Measurements from ENCODE around the gene PTK7. TPM values are rescaled to one million over a fixed set of nuclear protein-coding genes. Genes with fewer than 3 reads are reported as not detected.

The PTK7 gene
- total RNA-seq, 1 donor, result 190 TPM

DNA sequence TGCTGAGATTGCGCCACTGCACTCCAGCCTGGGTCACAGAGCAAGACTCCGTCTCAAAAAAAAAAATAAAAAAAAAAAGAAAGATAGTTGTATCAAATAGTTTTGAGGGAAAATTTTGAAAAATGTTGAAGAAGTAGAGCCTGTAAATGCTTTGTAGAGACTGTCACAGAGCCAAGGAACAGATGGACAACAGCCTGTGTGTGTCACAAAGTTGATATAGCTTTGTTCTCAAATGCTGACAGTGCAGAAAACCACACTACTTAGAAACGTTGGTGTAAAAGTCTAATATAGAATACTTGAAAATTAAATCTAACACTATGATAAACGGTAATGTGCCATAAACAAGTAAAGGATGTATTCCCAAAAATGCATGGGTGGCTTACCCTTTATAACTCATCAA is 25.4 kb downstream of the PTK7 start:
- Histone ChIP-seq H4K20me1 (ENCODE audit: insufficient read depth, low read length) (peaks cover 21% of the 10 kb centered on the region), H3K36me3 (ENCODE audit: insufficient read depth, low read length) (no peaks in the 10 kb centered on the region), H3K27me3 (ENCODE audit: insufficient read depth, low read length) (no peaks in the 10 kb centered on the region), H2AFZ (ENCODE audit: low read length) (no peak overlapping the region), H3K79me2 (ENCODE audit: insufficient read depth, low read length) (peaks cover 31% of the 10 kb centered on the region), H3K9me3 (ENCODE audit: low read depth, low read length) (no peaks in the 10 kb centered on the region), H3K4me2 (ENCODE audit: insufficient read depth, low read length) (no peak overlapping the region), H3K4me3 (ENCODE audit: insufficient read depth, low read length) (no peak overlapping the region), H3K4me1 (ENCODE audit: insufficient read depth, low read length) (peaks cover 16% of the 10 kb centered on the region), H3K27ac (ENCODE audit: low read depth, low read length) (no peak overlapping the region)
- TF ChIP-seq, protein P1, sequence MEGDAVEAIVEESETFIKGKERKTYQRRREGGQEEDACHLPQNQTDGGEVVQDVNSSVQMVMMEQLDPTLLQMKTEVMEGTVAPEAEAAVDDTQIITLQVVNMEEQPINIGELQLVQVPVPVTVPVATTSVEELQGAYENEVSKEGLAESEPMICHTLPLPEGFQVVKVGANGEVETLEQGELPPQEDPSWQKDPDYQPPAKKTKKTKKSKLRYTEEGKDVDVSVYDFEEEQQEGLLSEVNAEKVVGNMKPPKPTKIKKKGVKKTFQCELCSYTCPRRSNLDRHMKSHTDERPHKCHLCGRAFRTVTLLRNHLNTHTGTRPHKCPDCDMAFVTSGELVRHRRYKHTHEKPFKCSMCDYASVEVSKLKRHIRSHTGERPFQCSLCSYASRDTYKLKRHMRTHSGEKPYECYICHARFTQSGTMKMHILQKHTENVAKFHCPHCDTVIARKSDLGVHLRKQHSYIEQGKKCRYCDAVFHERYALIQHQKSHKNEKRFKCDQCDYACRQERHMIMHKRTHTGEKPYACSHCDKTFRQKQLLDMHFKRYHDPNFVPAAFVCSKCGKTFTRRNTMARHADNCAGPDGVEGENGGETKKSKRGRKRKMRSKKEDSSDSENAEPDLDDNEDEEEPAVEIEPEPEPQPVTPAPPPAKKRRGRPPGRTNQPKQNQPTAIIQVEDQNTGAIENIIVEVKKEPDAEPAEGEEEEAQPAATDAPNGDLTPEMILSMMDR (IDR thresholded peaks at IDR 0.05; ENCODE audit: extremely low read depth, low read depth, low read length), result no peak
- no peak for DNase-seq (ENCODE audit: insufficient read length, low spot score, missing footprints)

- Histone ChIP-seq H3K36me3 (ENCODE audit: insufficient read depth, low read length) (no peaks in the 10 kb centered on the region), H3K4me2 (ENCODE audit: insufficient read depth, low read length) (no peak overlapping the region), H4K20me1 (ENCODE audit: insufficient read depth, low read length) (peaks cover 16% of the 10 kb centered on the region), H3K9me3 (ENCODE audit: low read depth, low read length) (no peaks in the 10 kb centered on the region), H3K4me3 (ENCODE audit: insufficient read depth, low read length) (no peak overlapping the region), H3K4me1 (ENCODE audit: insufficient read depth, low read length) (no peaks in the 10 kb centered on the region), H3K27ac (ENCODE audit: low read depth, low read length) (no peak overlapping the region), H2AFZ (ENCODE audit: low read length) (no peak overlapping the region), H3K27me3 (ENCODE audit: insufficient read depth, low read length) (no peaks in the 10 kb centered on the region), H3K79me2 (ENCODE audit: insufficient read depth, low read length) (peaks cover 28% of the 10 kb centered on the region)
- peak; percentile 47 for DNase-seq (ENCODE audit: insufficient read length, low spot score, missing footprints)
- TF ChIP-seq, protein P1 (IDR thresholded peaks at IDR 0.05; ENCODE audit: extremely low read depth, low read depth, low read length), result no peak
These were observed 27.3 kb downstream of the PTK7 start for GRCh38 chr6:43103253-43103876.

GRCh38 chr6:43105538-43106222 is 29.6 kb downstream of the PTK7 start:
- Histone ChIP-seq H3K4me2 (ENCODE audit: insufficient read depth, low read length) (no peak overlapping the region), H3K79me2 (ENCODE audit: insufficient read depth, low read length) (peaks cover 21% of the 10 kb centered on the region), H2AFZ (ENCODE audit: low read length) (no peak overlapping the region), H4K20me1 (ENCODE audit: insufficient read depth, low read length) (peaks cover 16% of the 10 kb centered on the region), H3K27me3 (ENCODE audit: insufficient read depth, low read length) (no peaks in the 10 kb centered on the region), H3K36me3 (ENCODE audit: insufficient read depth, low read length) (no peaks in the 10 kb centered on the region), H3K27ac (ENCODE audit: low read depth, low read length) (no peak overlapping the region), H3K4me1 (ENCODE audit: insufficient read depth, low read length) (no peaks in the 10 kb centered on the region), H3K4me3 (ENCODE audit: insufficient read depth, low read length) (no peak overlapping the region), H3K9me3 (ENCODE audit: low read depth, low read length) (no peaks in the 10 kb centered on the region)
- DNase-seq (ENCODE audit: insufficient read length, low spot score, missing footprints), result no peak
- TF ChIP-seq, protein P1 (IDR thresholded peaks at IDR 0.05; ENCODE audit: extremely low read depth, low read depth, low read length), result no peak

DNA sequence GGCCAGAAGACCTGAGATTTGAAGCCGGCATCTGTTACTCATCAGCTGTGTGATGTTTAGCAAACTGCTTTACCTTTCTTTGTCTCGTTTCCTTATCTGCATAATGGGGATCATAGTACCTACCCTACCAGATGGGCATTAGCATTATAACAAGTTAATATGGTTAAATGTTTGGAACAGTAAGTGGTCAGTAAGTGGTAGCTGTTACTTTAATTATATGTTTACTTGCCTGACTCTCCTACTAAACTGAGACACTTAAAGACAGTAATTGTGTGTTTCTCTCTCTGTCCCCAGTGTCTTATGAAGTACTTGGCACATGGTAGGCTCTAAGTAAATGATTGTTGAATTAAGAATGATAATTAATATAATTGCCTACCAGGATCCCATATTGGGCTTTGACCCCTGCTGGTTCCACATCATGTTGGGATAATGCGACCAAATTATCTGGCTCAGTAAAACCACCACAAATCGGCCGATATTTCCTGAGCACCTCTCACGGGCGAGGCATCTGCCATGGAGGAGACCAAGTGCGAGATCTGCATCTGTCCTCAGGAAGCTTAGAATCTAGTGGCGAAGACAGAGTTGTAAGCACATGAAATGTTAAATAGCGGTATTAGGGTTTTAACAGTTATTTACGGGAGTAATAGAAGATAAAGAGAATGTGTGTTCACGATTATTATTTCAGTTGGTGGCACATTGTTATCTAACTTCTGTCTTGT is 31.4 kb downstream of the PTK7 start:
- H3K9me3 ChIP-seq (ENCODE audit: low read depth, low read length), result no peaks in the 10 kb centered on the region
- H3K4me2 ChIP-seq (ENCODE audit: insufficient read depth, low read length), result no peak overlapping the region
- H3K4me3 ChIP-seq (ENCODE audit: insufficient read depth, low read length), result no peak overlapping the region
- no peak overlapping the region for H3K27ac ChIP-seq (ENCODE audit: low read depth, low read length)
- H3K79me2 ChIP-seq (ENCODE audit: insufficient read depth, low read length), result peaks cover 21% of the 10 kb centered on the region
- TF ChIP-seq, protein P1 (IDR thresholded peaks at IDR 0.05; ENCODE audit: extremely low read depth, low read depth, low read length), result no peak
- no peak for DNase-seq (ENCODE audit: insufficient read length, low spot score, missing footprints)
- no peak overlapping the region for H2AFZ ChIP-seq (ENCODE audit: low read length)
- no peaks in the 10 kb centered on the region for H3K36me3 ChIP-seq (ENCODE audit: insufficient read depth, low read length)
- H3K27me3 ChIP-seq (ENCODE audit: insufficient read depth, low read length), result no peaks in the 10 kb centered on the region
- H4K20me1 ChIP-seq (ENCODE audit: insufficient read depth, low read length), result peaks cover 10% of the 10 kb centered on the region
- no peaks in the 10 kb centered on the region for H3K4me1 ChIP-seq (ENCODE audit: insufficient read depth, low read length)

Measured in osteoblast (primary cell).